GM18526 (cell line): Measurements from ENCODE around the gene PAXX.
A peak's percentile ranks its signal among the peaks of the same experiment; 100 is the strongest.

Experiments
- POLR2A ChIP-seq: IDR thresholded peaks from 3 replicates; pipeline ENCODE4 v1.6.1; 2011; ENCODE audit not compliant: insufficient read length; ENCODE audit errors: extremely low read depth

PAXX gene

DNA sequence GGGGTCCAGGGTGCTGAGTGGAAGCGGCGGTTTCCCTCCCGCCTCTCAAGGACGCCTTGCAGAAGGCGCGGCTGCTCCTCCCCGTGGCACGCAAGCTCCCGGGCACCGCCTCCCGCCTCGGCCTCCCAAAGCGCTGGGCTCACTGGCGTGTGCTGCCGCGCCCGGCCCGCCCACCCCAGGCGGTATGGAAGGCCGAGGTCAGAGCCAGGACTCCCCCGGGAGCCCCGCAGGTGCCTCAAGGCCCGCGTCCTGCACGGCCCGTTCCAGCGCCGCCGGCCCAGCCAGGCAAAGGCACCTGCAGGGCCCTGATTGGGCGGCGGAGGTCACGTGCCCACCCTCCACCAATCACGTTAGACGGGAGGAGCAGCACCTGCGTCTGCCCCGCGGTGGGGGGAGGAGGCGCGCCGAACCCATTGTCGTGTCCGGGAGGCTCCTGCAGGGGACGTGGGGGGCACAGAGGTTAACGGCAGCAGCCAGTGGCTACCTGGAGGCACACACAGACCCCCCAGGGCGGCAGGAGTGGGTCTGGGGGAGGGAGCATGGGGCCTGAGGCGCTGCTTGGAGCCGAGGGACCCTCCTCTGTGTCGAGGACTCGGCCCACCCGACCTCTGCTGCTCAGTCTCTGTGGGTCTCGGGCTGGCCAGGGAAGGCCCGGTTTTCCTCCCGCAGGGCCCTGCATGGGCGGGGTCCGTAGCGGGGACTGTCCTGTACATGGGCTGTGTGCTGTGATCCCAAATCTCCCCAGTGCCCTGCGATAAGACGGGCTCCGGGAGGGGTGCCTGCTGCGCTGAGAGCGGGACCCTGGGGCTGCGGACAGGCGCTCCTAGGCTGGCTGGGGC, 42.2 kb upstream of the PAXX start:
- TF ChIP-seq POLR2A, result peak; percentile 73

GRCh38 chr9:136950656-136951276, 41.5 kb upstream of the PAXX start:
- TF ChIP-seq POLR2A, result no peak

- no peak for TF ChIP-seq POLR2A
These were observed 40.5 kb upstream of the PAXX start, which contains the start of gene LCN12 for GRCh38 chr9:136951541-136952320. Gene LCN12, plus strand, starts transcription at chr9:136952273. Its CDS starts 55 bp downstream, at chr9:136952328.

DNA sequence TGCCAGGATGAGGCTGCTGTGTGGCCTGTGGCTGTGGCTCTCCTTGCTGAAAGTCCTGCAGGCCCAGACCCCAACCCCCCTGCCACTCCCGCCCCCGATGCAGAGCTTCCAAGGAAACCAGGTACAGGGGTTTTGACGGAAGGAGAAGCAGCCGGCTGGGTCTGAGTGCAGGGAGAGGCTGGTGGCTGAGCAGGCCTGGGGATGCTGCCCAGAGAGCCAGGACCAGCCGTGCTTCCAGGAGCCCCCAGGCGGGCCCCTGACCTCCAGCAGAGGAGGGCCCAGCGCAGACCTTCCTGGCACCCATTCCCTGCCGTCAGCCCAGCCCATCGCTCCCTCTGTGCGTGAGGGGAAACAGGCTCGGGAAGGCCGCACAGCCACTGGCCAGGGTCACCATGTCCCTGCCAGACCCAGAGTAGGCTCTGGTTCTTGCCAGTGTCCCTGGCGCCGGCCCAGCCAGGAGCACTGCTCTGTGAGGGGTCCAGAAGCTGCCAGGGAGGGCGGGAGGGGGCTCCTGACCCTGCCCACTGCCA, 39.8 kb upstream of the PAXX start:
- TF ChIP-seq POLR2A, result no peak

DNA sequence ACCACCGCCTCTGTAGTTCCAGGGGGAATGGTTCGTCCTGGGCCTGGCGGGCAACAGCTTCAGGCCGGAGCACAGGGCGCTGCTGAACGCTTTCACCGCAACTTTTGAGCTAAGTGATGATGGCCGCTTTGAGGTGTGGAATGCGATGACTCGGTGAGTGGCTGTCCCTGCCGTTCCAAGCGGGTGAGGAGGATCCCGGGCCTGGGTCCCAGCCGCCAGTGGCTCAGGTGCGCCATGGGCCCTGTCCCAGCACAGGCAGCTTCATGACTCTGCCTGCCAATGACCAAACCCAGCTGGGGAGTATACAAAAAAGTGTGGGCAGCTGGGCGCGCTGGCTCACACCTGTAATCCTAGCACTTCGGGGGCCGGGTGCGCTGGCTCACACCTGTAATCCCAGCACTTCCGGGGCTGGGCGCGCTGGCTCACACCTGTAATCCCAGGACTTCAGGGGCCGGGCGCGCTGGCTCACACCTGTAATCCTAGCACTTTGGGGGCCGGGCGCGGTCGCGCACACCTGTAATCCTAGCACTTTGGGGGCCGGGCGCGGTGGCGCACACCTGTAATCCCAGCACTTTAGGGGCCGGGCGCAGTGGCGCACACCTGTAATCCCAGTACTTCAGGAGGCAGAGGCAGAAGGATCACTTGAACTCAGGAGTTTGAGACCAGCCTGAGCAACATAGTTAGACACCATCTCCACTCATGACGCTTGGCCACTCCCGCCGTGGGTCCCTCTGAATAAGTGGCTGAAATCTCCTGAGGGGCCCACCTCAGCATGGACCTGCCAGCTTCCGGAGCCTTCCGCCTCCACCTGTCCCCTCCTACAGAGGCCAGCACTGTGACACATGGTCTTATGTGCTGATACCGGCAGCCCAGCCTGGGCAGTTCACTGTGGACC, 39.1 kb upstream of the PAXX start:
- no peak for TF ChIP-seq POLR2A

DNA sequence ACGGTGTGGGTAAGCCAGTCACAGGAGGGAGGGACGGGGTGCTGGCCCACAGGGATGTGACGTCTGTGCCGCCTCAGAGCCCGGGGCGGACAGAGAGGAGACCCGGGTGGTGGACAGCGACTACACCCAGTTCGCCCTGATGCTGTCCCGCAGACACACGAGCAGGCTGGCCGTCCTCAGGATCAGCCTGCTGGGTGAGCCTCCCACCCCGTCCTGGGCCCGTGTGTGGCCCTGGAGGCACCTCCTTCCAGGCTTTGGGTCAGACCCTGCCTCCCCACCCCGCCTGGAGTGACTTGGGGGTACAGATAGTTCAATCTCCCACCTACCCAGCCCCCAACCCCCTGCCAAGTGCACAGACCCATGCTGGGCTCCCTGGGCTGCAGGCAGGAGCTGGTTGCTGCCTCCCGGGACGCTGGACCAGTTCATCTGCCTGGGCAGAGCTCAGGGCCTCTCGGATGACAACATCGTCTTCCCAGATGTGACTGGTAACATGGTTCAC, 38.4 kb upstream of the PAXX start:
- TF ChIP-seq POLR2A, result no peak

DNA sequence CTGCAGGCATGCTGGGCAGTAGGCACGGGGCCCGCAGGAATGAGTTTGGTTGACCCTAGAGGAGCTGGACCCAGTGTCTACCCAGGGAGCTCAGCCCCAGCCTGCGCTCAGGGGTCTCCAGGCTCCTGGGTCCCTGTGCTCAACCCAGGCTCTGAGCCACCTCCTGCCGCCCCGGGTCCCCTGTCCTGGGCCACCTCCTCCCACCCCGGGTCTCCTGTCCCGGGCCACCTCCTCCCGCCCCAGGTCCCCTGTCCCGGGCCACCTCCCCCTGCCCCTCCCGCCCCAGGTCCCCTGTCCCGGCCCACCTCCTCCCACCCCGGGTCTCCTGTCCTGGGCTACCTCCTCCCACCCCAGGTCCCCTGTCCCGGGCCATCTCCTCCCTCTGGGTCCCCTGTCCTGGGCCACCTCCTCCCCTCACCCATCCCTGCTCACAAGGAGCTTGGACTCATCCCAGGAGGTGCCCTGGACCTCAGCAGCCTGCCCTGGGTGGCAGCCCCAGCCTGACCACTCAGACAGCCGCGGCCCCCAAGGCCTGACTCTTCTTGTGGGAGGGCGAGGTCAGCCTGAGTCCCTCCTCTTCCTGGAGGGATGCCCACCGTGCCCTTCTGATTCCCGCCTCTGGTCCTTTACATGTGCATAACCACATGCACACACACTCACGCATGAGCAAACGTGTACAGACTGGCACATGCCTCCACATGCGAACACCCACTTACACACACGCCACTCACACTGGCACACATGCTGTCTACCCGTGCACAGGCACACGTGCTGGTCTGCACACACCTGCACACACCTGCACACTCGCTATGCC, 37.7 kb upstream of the PAXX start:
- TF ChIP-seq POLR2A, result no peak

- no peak for TF ChIP-seq POLR2A
These were observed 36.9 kb upstream of the PAXX start for GRCh38 chr9:136955202-136955942.

GRCh38 chr9:136955943-136956335, 36.3 kb upstream of the PAXX start:
- TF ChIP-seq POLR2A, result no peak

GRCh38 chr9:136956604-136957003, 35.6 kb upstream of the PAXX start:
- no peak for TF ChIP-seq POLR2A

- no peak for TF ChIP-seq POLR2A
These were observed 34.8 kb upstream of the PAXX start for GRCh38 chr9:136957461-136957860.

- no peak for TF ChIP-seq POLR2A
These were observed 34.3 kb upstream of the PAXX start for GRCh38 chr9:136957901-136958300.

DNA sequence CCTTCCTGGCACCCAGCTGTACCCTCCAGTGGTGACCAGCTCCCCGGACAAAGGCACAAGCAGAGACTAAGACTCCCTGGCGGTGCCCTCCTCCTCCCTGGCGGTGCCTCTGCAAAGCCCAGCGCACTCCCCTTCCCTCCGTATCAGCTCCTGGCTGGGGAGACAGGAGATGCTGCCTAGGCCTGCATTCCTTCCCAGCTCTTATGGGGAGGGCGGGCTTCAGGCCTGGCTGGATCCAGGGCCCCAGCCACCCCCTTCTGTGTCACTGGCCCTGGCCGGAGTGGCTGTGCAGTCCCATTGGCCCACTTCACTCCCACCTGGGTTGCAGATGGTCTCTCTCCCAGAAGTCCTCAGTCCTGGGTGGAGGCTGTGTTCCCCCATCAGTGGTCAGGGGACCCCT, 33.7 kb upstream of the PAXX start:
- TF ChIP-seq POLR2A, result no peak
